ENCODE data around the gene SEMG2.

The SEMG2 gene

GRCh38 chr20:45229264-45230056 is 8.3 kb downstream of the SEMG2 start:
- DNase-seq (ENCODE audit: low read depth in 2 of 2) = no peak

GRCh38 chr20:45230631-45231030 is 9.5 kb downstream of the SEMG2 start:
- no peak for DNase-seq (ENCODE audit: low read depth in 2 of 2)

GRCh38 chr20:45235995-45236394 is 14.8 kb downstream of the SEMG2 start:
- DNase-seq (ENCODE audit: low read depth in 2 of 2) = no peak

- DNase-seq (ENCODE audit: low read depth in 2 of 2) = no peak
These were observed 17.0 kb downstream of the SEMG2 start for GRCh38 chr20:45238139-45238538.

GRCh38 chr20:45246109-45246508 is 24.9 kb downstream of the SEMG2 start:
- no peak for DNase-seq (ENCODE audit: low read depth in 2 of 2)

- DNase-seq (ENCODE audit: low read depth in 2 of 2) = no peak
These were observed 26.7 kb downstream of the SEMG2 start for GRCh38 chr20:45247865-45248264.

- DNase-seq (ENCODE audit: low read depth in 2 of 2) = no peak
These were observed 27.4 kb downstream of the SEMG2 start for GRCh38 chr20:45248609-45249008.

GRCh38 chr20:45251884-45252560 is 30.8 kb downstream of the SEMG2 start:
- no peak for DNase-seq (ENCODE audit: low read depth in 2 of 2)

- DNase-seq (ENCODE audit: low read depth in 2 of 2) = no peak
These were observed 32.1 kb downstream of the SEMG2 start for GRCh38 chr20:45253261-45253660.

- no peak for DNase-seq (ENCODE audit: low read depth in 2 of 2)
These were observed 33.5 kb downstream of the SEMG2 start, which contains the start of gene SLPI for GRCh38 chr20:45254383-45255262. Gene SLPI, minus strand, starts transcription at chr20:45254564. Its CDS starts 21 bp downstream, at chr20:45254543.

- DNase-seq (ENCODE audit: low read depth in 2 of 2) = no peak
These were observed 36.0 kb downstream of the SEMG2 start for GRCh38 chr20:45257161-45257560.

- no peak for DNase-seq (ENCODE audit: low read depth in 2 of 2)
These were observed 36.5 kb downstream of the SEMG2 start for GRCh38 chr20:45257711-45258110.

GRCh38 chr20:45258259-45258658 is 37.1 kb downstream of the SEMG2 start:
- DNase-seq (ENCODE audit: low read depth in 2 of 2) = no peak

- DNase-seq (ENCODE audit: low read depth in 2 of 2) = no peak
These were observed 37.5 kb downstream of the SEMG2 start for GRCh38 chr20:45258664-45259063.

GRCh38 chr20:45263556-45264266 is 42.5 kb downstream of the SEMG2 start:
- no peak for DNase-seq (ENCODE audit: low read depth in 2 of 2)

- no peak for DNase-seq (ENCODE audit: low read depth in 2 of 2)
These were observed 45.8 kb downstream of the SEMG2 start for GRCh38 chr20:45266977-45267376.

- DNase-seq (ENCODE audit: low read depth in 2 of 2) = no peak
These were observed 47.4 kb downstream of the SEMG2 start for GRCh38 chr20:45268531-45268930.

- no peak for DNase-seq (ENCODE audit: low read depth in 2 of 2)
These were observed 47.9 kb downstream of the SEMG2 start for GRCh38 chr20:45269056-45269455.

GRCh38 chr20:45269754-45270270 is 48.6 kb downstream of the SEMG2 start:
- DNase-seq (ENCODE audit: low read depth in 2 of 2) = no peak

All from fibroblast of skin of left biceps (primary cell).